Measurements from ENCODE around the gene ATRAID. TPM values are rescaled to one million over a fixed set of nuclear protein-coding genes. Genes with fewer than 3 reads are reported as not detected.

Gene ATRAID
- total RNA-seq: 100 to 1,000 TPM; 114 to 197 (median 157) TPM

DNA sequence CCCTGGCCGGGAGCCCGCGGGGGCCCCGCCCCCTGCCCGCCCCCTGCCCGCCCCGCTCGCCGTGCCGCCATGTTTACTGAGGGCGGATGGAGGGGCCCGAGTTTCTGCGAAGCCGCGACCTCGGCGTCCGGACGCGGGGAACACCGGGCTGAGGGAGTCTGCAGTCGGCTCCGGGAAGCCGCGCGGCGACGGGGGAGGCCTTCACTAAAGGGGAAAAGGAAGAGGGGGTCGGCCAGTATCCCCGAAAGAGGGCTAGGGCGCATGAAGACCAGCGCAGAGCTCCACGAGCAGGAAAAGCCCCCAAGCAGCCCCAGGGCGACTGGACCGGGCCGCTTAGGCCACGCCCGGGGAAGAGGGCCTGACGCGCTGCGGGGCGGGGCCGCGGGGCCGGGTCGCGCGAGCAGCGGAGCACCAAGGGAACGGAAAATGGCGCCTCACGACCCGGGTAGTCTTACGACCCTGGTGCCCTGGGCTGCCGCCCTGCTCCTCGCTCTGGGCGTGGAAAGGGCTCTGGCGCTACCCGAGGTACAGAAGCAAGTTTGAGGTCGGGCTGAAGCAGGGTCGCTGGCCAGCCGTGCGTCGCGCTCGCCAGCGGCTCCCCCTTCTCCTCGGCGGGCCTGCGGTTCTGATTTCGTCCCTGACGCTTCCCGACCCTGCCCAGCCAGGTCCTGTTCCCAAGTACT lies at the start of gene ATRAID, which contains the start of gene SLC5A6:
Gene ATRAID (plus strand): TSS at position 99 of the 683 bp plus-strand sequence. CDS start 328 bp downstream, at position 427.
Gene SLC5A6 (minus strand): TSS at position 326 of the 683 bp plus-strand sequence. CDS start 4,618 bp downstream, outside the sequence.
- TF ChIP-seq, protein P1, sequence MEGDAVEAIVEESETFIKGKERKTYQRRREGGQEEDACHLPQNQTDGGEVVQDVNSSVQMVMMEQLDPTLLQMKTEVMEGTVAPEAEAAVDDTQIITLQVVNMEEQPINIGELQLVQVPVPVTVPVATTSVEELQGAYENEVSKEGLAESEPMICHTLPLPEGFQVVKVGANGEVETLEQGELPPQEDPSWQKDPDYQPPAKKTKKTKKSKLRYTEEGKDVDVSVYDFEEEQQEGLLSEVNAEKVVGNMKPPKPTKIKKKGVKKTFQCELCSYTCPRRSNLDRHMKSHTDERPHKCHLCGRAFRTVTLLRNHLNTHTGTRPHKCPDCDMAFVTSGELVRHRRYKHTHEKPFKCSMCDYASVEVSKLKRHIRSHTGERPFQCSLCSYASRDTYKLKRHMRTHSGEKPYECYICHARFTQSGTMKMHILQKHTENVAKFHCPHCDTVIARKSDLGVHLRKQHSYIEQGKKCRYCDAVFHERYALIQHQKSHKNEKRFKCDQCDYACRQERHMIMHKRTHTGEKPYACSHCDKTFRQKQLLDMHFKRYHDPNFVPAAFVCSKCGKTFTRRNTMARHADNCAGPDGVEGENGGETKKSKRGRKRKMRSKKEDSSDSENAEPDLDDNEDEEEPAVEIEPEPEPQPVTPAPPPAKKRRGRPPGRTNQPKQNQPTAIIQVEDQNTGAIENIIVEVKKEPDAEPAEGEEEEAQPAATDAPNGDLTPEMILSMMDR (IDR thresholded peaks at IDR 0.05): no peak
- peak; percentile 49 for DNase-seq (ENCODE audit: low spot score)
- ATAC-seq (ENCODE audit: low FRiP score): peak; percentile 95

GRCh38 chr2:27162151-27163121 lies 49.4 kb upstream of the ATRAID start:
- TF ChIP-seq, protein P1 (IDR thresholded peaks at IDR 0.05): no peak
- DNase-seq (ENCODE audit: low spot score) (no peak), ATAC-seq (ENCODE audit: low FRiP score) (no peak)

GRCh38 chr2:27164960-27165763 lies 46.7 kb upstream of the ATRAID start:
- TF ChIP-seq, protein P1 (IDR thresholded peaks at IDR 0.05): no peak
- DNase-seq (ENCODE audit: low spot score) (no peak), ATAC-seq (ENCODE audit: low FRiP score) (no peak)

GRCh38 chr2:27170581-27171337 lies 41.1 kb upstream of the ATRAID start:
- ATAC-seq (ENCODE audit: low FRiP score) (no peak), DNase-seq (ENCODE audit: low spot score) (no peak)
- TF ChIP-seq, protein P1 (IDR thresholded peaks at IDR 0.05): no peak

- ATAC-seq (ENCODE audit: low FRiP score): no peak
- TF ChIP-seq, protein P1 (IDR thresholded peaks at IDR 0.05): no peak
- DNase-seq (ENCODE audit: low spot score): no peak
Observed at GRCh38 chr2:27171351-27171848, 40.4 kb upstream of the ATRAID start.

GRCh38 chr2:27174638-27175037 lies 37.2 kb upstream of the ATRAID start:
- no peak for DNase-seq (ENCODE audit: low spot score)
- TF ChIP-seq, protein P1 (IDR thresholded peaks at IDR 0.05): no peak
- no peak for ATAC-seq (ENCODE audit: low FRiP score)

Measured in omental fat pad (tissue), 4 donors.